ENCODE data around the gene SFI1. TPM values are rescaled to one million over a fixed set of nuclear protein-coding genes. Genes with fewer than 3 reads are reported as not detected.

Gene SFI1
- total and polyA plus RNA-seq, 2 experiments from 2014 or later, result 16.1 to 23.3 TPM

DNA sequence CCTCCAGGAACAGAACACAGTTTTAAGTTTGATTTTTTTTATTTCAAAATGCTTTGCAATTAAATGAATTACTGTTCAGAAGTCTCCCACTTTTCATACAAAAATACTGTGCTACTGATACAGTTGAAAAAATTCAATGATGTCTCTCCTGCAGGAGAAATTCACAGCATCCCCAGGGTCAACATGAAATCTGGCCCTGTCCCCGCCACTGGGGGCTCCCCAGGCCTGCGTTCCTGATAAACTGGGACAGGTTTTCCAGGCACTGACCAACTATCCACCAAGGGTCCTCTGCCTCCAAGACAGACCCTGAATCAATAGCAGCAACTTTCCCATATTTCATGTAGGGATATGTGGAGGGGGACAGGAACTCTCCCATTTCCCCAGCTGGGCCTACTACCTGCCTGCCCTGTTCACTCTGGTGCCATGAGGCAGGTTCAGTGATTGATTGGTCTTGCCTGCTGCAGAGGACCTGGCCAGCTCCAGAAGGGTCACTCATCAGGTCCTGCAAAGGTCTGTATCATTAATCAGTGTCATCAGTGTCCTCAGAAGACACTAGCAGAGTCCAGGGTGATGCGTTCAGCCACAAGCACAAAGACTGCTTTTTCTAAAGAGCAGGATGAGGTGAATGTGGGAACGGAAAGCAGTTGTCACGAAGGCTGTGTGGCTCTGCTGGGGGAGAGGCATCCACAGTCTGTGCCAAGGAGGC is 122.3 kb downstream of the SFI1 start:
- H3K9me3 ChIP-seq (ENCODE audit: low read depth), result no peaks in the 10 kb centered on the region
- 93% methylated on average over 5 of the region's 5 CpGs for WGBS (ENCODE audit: low lambda C conversion rate, missing lambda C conversion rate)
- H3K4me3 ChIP-seq, result no peak overlapping the region
- H3K9me2 ChIP-seq (replicated peaks; ENCODE audit: insufficient read depth), result no peaks in the 10 kb centered on the region
- no peaks in the 10 kb centered on the region for H3K27me3 ChIP-seq
- DNase-seq (ENCODE audit: low spot score), result no peak
- H3K27ac ChIP-seq, result no peak overlapping the region
- H3K36me3 ChIP-seq (replicated peaks; ENCODE audit: insufficient read depth, low read depth), result no peaks in the 10 kb centered on the region
- peaks cover 7% of the 10 kb centered on the region for H4K20me1 ChIP-seq (ENCODE audit: insufficient read depth, poor library complexity, severe bottlenecking)
- H2AFZ ChIP-seq, result no peak overlapping the region
- TF ChIP-seq EZH2phosphoT487 (IDR thresholded peaks at IDR 0.05; ENCODE audit: low read depth, severe bottlenecking, unreplicated experiment) (no peak), EZH2 (IDR thresholded peaks at IDR 0.05; ENCODE audit: borderline replicate concordance) (no peak)
- TF ChIP-seq, protein P1, sequence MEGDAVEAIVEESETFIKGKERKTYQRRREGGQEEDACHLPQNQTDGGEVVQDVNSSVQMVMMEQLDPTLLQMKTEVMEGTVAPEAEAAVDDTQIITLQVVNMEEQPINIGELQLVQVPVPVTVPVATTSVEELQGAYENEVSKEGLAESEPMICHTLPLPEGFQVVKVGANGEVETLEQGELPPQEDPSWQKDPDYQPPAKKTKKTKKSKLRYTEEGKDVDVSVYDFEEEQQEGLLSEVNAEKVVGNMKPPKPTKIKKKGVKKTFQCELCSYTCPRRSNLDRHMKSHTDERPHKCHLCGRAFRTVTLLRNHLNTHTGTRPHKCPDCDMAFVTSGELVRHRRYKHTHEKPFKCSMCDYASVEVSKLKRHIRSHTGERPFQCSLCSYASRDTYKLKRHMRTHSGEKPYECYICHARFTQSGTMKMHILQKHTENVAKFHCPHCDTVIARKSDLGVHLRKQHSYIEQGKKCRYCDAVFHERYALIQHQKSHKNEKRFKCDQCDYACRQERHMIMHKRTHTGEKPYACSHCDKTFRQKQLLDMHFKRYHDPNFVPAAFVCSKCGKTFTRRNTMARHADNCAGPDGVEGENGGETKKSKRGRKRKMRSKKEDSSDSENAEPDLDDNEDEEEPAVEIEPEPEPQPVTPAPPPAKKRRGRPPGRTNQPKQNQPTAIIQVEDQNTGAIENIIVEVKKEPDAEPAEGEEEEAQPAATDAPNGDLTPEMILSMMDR (IDR thresholded peaks at IDR 0.05; ENCODE audit: poor library complexity), result no peak
- peaks cover 11% of the 10 kb centered on the region for H3K79me2 ChIP-seq
- no peak overlapping the region for H3K4me2 ChIP-seq
- peaks cover 7% of the 10 kb centered on the region for H3K4me1 ChIP-seq (ENCODE audit: insufficient read depth)

DNA sequence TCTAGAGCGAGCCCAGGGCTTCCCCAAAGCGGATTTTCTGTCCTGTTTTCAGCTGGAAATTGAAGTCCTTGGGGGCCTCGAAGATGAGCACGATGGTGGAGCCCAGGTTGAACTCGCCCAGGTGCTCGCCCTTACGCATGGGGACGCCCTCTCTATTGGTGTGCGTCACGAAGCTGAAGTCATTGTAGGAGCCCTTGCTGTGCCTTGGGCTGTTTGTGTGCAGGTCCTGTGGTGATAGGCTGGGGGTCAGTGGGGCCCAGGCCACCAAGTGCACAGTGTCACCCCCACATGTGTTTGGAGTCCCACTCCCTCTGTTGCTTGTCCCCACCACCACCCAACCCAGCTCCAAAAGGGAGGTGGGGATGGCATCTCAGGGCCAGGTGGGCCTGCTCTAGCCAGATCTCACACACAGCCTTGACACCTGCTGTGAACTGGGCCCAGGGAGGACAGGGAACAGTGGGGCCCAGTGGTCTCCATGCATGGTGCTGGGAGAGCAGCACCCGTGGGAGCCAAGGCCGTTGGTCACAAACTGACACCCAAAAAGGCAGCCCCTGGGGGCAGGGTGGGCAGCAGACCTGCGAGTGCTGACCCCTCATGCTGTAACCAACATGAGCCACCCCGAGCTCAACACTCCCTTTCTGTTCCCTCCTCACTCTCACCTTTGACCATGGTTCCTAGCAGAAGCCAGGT is 123.4 kb downstream of the SFI1 start:
- H4K20me1 ChIP-seq (ENCODE audit: insufficient read depth, poor library complexity, severe bottlenecking), result peaks cover 16% of the 10 kb centered on the region

DNA sequence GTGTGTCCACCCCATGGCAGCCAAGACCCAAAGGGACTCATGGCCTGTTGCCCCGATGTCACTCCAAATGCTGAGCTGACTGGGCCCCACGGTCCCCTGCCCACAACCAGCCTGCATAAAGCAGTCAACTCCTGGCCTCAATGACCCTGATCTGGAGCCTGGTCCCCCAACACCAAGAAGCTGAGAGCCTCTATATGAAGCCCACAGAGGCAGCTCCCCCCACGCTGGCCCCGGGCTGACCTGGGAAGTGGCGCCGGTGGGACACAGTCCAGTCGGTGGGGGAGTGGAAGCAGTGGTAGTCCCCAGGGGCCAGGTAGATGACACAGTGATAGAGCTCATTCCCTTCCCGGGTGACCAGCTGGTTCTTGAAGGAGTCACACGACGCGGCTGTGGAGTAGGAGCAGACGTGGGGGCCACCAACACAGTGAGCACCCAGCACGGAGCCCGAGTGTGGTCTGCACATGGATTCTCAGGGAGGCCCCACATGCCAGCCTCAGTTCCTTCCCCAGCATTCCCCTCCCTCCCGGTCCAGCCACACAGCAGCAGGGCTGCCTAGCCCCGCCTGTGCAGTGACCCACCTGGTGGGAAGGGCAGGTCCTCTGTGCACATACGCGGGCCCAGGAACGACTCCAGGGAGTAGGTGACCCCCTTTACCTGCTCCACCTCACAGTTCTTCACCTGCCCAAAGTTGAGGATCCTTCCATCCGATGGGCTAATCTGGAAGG is 124.6 kb downstream of the SFI1 start:
- no peak for DNase-seq (ENCODE audit: low spot score)
- no peaks in the 10 kb centered on the region for H3K9me3 ChIP-seq (ENCODE audit: low read depth)
- H3K4me1 ChIP-seq (ENCODE audit: insufficient read depth), result peaks cover 9% of the 10 kb centered on the region
- H4K20me1 ChIP-seq (ENCODE audit: insufficient read depth, poor library complexity, severe bottlenecking), result peaks cover 26% of the 10 kb centered on the region
- H3K36me3 ChIP-seq (replicated peaks; ENCODE audit: insufficient read depth, low read depth), result no peaks in the 10 kb centered on the region
- TF ChIP-seq, protein P1 (IDR thresholded peaks at IDR 0.05; ENCODE audit: poor library complexity), result no peak
- TF ChIP-seq EZH2 (IDR thresholded peaks at IDR 0.05; ENCODE audit: borderline replicate concordance) (no peak), EZH2phosphoT487 (IDR thresholded peaks at IDR 0.05; ENCODE audit: low read depth, severe bottlenecking, unreplicated experiment) (no peak)
- H2AFZ ChIP-seq, result no peak overlapping the region
- 92% methylated on average over 20 of the region's 20 CpGs for WGBS (ENCODE audit: low lambda C conversion rate, missing lambda C conversion rate)
- H3K27ac ChIP-seq, result no peak overlapping the region
- H3K4me2 ChIP-seq, result no peak overlapping the region
- H3K27me3 ChIP-seq, result no peaks in the 10 kb centered on the region
- no peak overlapping the region for H3K4me3 ChIP-seq
- no peaks in the 10 kb centered on the region for H3K9me2 ChIP-seq (replicated peaks; ENCODE audit: insufficient read depth)
- peaks cover 34% of the 10 kb centered on the region for H3K79me2 ChIP-seq

More for the DNA sequence above, 123.4 kb downstream of the SFI1 start:
- H2AFZ ChIP-seq, result no peak overlapping the region
- H3K9me2 ChIP-seq (replicated peaks; ENCODE audit: insufficient read depth), result no peaks in the 10 kb centered on the region
- no peak overlapping the region for H3K4me3 ChIP-seq
- no peak overlapping the region for H3K27ac ChIP-seq
- TF ChIP-seq, protein P1 (IDR thresholded peaks at IDR 0.05; ENCODE audit: poor library complexity), result no peak
- TF ChIP-seq EZH2phosphoT487 (IDR thresholded peaks at IDR 0.05; ENCODE audit: low read depth, severe bottlenecking, unreplicated experiment) (no peak), EZH2 (IDR thresholded peaks at IDR 0.05; ENCODE audit: borderline replicate concordance) (no peak)
- H3K79me2 ChIP-seq, result peaks cover 23% of the 10 kb centered on the region
- no peaks in the 10 kb centered on the region for H3K9me3 ChIP-seq (ENCODE audit: low read depth)
- no peak overlapping the region for H3K4me2 ChIP-seq
- peaks cover 7% of the 10 kb centered on the region for H3K4me1 ChIP-seq (ENCODE audit: insufficient read depth)
- H3K36me3 ChIP-seq (replicated peaks; ENCODE audit: insufficient read depth, low read depth), result no peaks in the 10 kb centered on the region
- DNase-seq (ENCODE audit: low spot score), result no peak
- no peaks in the 10 kb centered on the region for H3K27me3 ChIP-seq
- 98% methylated on average over 14 of the region's 14 CpGs for WGBS (ENCODE audit: low lambda C conversion rate, missing lambda C conversion rate)

Measured in hepatocyte (in vitro differentiated cells).